ENCODE measurements around the gene PRXL2C. TPM values are rescaled to one million over a fixed set of nuclear protein-coding genes. Genes with fewer than 3 reads are reported as not detected.

PRXL2C gene
- total and polyA plus RNA-seq, 2 of the 13 experiments (the other 11 are each of a cell fraction or from before 2014, with no cell fraction given) = 11.0 to 13.2 TPM

- H3K4me3 ChIP-seq (replicated peaks in 1 of 3; ENCODE audit: insufficient read depth in 1 of 3, low read depth in 2 of 3, low read length in 3 of 3) = no peak overlapping the region
- in situ Hi-C loops (cut with HindIII; ENCODE audit: extremely low pct_ligation_motif_present, low pct_unique_long_range_greater_than_20kb) (no loop called here), intact Hi-C loops (cut with micrococcal nuclease; ENCODE audit: unreplicated experiment) (no loop called here)
- no peak for DNase-seq (ENCODE audit: low spot score)
- peak; percentile 95 for TF ChIP-seq ATF7 (IDR thresholded peaks at IDR 0.05)
- no peak for TF ChIP-seq ATF7 (CRISPR knock-in tag; IDR thresholded peaks at IDR 0.05)
- TF ChIP-seq, protein P1, sequence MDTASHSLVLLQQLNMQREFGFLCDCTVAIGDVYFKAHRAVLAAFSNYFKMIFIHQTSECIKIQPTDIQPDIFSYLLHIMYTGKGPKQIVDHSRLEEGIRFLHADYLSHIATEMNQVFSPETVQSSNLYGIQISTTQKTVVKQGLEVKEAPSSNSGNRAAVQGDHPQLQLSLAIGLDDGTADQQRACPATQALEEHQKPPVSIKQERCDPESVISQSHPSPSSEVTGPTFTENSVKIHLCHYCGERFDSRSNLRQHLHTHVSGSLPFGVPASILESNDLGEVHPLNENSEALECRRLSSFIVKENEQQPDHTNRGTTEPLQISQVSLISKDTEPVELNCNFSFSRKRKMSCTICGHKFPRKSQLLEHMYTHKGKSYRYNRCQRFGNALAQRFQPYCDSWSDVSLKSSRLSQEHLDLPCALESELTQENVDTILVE (CRISPR knock-in tag; IDR thresholded peaks at IDR 0.05) = no peak
- TF ChIP-seq NFE2L2 (IDR thresholded peaks at IDR 0.05; ENCODE audit: low read length) = no peak
- peak; percentile 66 for TF ChIP-seq CREB1 (IDR thresholded peaks at IDR 0.05)
- TF ChIP-seq CREB1 (CRISPR knock-in tag; IDR thresholded peaks at IDR 0.05) = no peak
- H3K9me3 ChIP-seq (ENCODE audit: low read length) = no peaks in the 10 kb centered on the region
- ChIA-PET CTCF (ENCODE audit: low intra/inter-chr PET ratio, low total read pairs) (no interaction called here), POLR2A (no interaction called here)
- peaks cover 2% of the 10 kb centered on the region; the same call in 1 of the 2 replicates for H4K20me1 ChIP-seq (ENCODE audit: insufficient read depth, low read length)
- no peak for ATAC-seq
- no peak overlapping the region for H3K27ac ChIP-seq (ENCODE audit: extremely low read length, insufficient read depth, low read length)
- H3K27me3 ChIP-seq (ENCODE audit: control insufficient read depth in 1 of 2, insufficient read depth in 2 of 2, low read length in 2 of 2) = no peaks in the 10 kb centered on the region
- no peaks in the 10 kb centered on the region for H3K36me3 ChIP-seq (replicated peaks in 1 of 2; ENCODE audit: control insufficient read depth in 1 of 2, insufficient read depth in 2 of 2, low read length in 2 of 2)
- H3K4me1 ChIP-seq (ENCODE audit: insufficient read depth, low read length) = peaks cover 44% of the 10 kb centered on the region
- no peak overlapping the region for H3K9ac ChIP-seq (ENCODE audit: insufficient read depth, low read depth, low read length)
- H2AFZ ChIP-seq (ENCODE audit: low read length) = no peak overlapping the region
- no TSS peak for BruUV-seq (replicated peaks)
- H3K4me2 ChIP-seq (ENCODE audit: low read depth, low read length) = no peak overlapping the region
- 95% methylated on average over 5 of the region's 5 CpGs for WGBS (ENCODE audit: low lambda C conversion rate)
- peaks cover 80% of the 10 kb centered on the region for H3K79me2 ChIP-seq (ENCODE audit: insufficient read depth, low read length)
- FAIRE-seq = no peak
These were observed 55.8 kb downstream of the PRXL2C start for GRCh38 chr9:96599298-96599697.

- no peaks in the 10 kb centered on the region for H3K9me3 ChIP-seq (ENCODE audit: low read length)
- WGBS (ENCODE audit: low lambda C conversion rate) = 43% methylated on average over 5 of the region's 5 CpGs
- H3K27ac ChIP-seq (ENCODE audit: extremely low read length, insufficient read depth, low read length) = peak overlapping the region; percentile 57
- peaks cover 2% of the 10 kb centered on the region; the same call in 1 of the 2 replicates for H4K20me1 ChIP-seq (ENCODE audit: insufficient read depth, low read length)
- BruUV-seq (replicated peaks) = no TSS peak
- H3K4me2 ChIP-seq (ENCODE audit: low read depth, low read length) = peak overlapping the region; percentile 48; the same call in 1 of the 2 replicates
- intact Hi-C loops (cut with micrococcal nuclease; ENCODE audit: unreplicated experiment) (no loop called here), in situ Hi-C loops (cut with HindIII; ENCODE audit: extremely low pct_ligation_motif_present, low pct_unique_long_range_greater_than_20kb) (no loop called here)
- no peak overlapping the region for H3K4me3 ChIP-seq (replicated peaks in 1 of 3; ENCODE audit: insufficient read depth in 1 of 3, low read depth in 2 of 3, low read length in 3 of 3)
- DNase-seq (ENCODE audit: low spot score) = peak; percentile 48
- peaks cover 35% of the 10 kb centered on the region for H3K4me1 ChIP-seq (ENCODE audit: insufficient read depth, low read length)
- FAIRE-seq = peak; percentile 62
- H3K27me3 ChIP-seq (ENCODE audit: control insufficient read depth in 1 of 2, insufficient read depth in 2 of 2, low read length in 2 of 2) = no peaks in the 10 kb centered on the region
- no peaks in the 10 kb centered on the region for H3K36me3 ChIP-seq (replicated peaks in 1 of 2; ENCODE audit: control insufficient read depth in 1 of 2, insufficient read depth in 2 of 2, low read length in 2 of 2)
- POLR2A ChIA-PET = interaction anchor here (2.1 kb wide), 1 partner anchor 30 kb away, joined by 6 read pairs; no protein-coding TSS in a partner anchor
- peaks cover 82% of the 10 kb centered on the region for H3K79me2 ChIP-seq (ENCODE audit: insufficient read depth, low read length)
- no peak overlapping the region for H3K9ac ChIP-seq (ENCODE audit: insufficient read depth, low read depth, low read length)
- H2AFZ ChIP-seq (ENCODE audit: low read length) = no peak overlapping the region
- CTCF ChIA-PET (ENCODE audit: low intra/inter-chr PET ratio, low total read pairs) = no interaction called here
- ATAC-seq = peak; percentile 89
- no peak for TF ChIP-seq MTA3 (CRISPR knock-in tag; IDR thresholded peaks at IDR 0.05)
- TF ChIP-seq, protein P2, sequence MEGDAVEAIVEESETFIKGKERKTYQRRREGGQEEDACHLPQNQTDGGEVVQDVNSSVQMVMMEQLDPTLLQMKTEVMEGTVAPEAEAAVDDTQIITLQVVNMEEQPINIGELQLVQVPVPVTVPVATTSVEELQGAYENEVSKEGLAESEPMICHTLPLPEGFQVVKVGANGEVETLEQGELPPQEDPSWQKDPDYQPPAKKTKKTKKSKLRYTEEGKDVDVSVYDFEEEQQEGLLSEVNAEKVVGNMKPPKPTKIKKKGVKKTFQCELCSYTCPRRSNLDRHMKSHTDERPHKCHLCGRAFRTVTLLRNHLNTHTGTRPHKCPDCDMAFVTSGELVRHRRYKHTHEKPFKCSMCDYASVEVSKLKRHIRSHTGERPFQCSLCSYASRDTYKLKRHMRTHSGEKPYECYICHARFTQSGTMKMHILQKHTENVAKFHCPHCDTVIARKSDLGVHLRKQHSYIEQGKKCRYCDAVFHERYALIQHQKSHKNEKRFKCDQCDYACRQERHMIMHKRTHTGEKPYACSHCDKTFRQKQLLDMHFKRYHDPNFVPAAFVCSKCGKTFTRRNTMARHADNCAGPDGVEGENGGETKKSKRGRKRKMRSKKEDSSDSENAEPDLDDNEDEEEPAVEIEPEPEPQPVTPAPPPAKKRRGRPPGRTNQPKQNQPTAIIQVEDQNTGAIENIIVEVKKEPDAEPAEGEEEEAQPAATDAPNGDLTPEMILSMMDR (CRISPR knock-in tag; IDR thresholded peaks at IDR 0.05) = peak; percentile 32
- no peak for TF ChIP-seq AHR (CRISPR knock-in tag; IDR thresholded peaks at IDR 0.05)
- peak; percentile 78 for TF ChIP-seq SP5 (CRISPR knock-in tag; IDR thresholded peaks at IDR 0.05; ENCODE audit: borderline replicate concordance, low read depth)
- TF ChIP-seq NR2F6 (IDR thresholded peaks at IDR 0.05) = peak; percentile 19; the same call in 1 of the 2 replicates
- TF ChIP-seq NR2F6 (CRISPR knock-in tag; IDR thresholded peaks at IDR 0.05) = peak; percentile 67; the same call in 1 of the 2 replicates
- 0 out of 2 replicates have a peak, but pooled peaks have one; percentile 33 for TF ChIP-seq ZFP90 (CRISPR knock-in tag; IDR thresholded peaks at IDR 0.05; ENCODE audit: borderline replicate concordance)
- no peak for TF ChIP-seq STAT5B (CRISPR knock-in tag; IDR thresholded peaks at IDR 0.05)
- peak; percentile 53 for TF ChIP-seq HNF4A (CRISPR knock-in tag; IDR thresholded peaks at IDR 0.05)
- TF ChIP-seq SAP130 (CRISPR knock-in tag; IDR thresholded peaks at IDR 0.05; ENCODE audit: low read depth) = 0 out of 2 replicates have a peak, but pooled peaks have one; percentile 16
- TF ChIP-seq ZNF121 (CRISPR knock-in tag; IDR thresholded peaks at IDR 0.05) = no peak
- TF ChIP-seq SMARCE1 (IDR thresholded peaks at IDR 0.05; ENCODE audit: borderline replicate concordance) = no peak
These were observed 58.5 kb downstream of the PRXL2C start for GRCh38 chr9:96596601-96597111.
